Measurements from ENCODE around the gene CSNK1G2.

The CSNK1G2 gene

DNA sequence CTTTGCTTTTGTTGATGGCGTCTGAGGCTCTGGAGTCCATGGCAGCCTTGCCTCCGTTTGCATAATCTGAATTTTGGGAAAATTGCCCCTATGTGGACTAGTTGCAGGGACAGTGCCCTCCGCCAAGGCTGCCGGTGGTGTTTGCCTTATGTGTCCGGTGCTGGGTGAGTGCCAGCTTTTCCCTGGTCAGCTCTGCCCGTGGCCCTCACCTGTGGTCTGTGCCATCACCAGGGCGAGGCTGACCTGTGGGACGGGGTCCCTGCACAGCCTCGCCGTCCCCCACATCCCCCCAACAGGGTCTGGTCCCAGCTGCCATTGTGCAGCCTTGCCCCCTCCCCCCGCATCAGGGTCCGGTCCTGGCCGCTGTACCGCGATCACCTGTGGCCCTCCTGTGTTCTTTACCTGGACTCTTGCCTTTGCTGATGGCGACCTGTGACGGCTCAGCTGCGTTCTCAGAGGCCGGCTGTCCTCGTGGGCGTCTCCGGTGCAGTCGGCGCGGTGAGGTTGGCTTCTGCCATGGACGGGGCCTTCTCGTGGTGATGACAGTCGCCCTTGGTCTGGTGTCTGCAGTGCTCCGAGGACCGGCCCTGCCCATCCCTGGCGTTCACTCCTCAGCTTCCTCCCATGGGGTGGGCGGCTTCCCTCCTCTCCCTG lies 12.6 kb downstream of the CSNK1G2 start:
- TF ChIP-seq, protein P1, sequence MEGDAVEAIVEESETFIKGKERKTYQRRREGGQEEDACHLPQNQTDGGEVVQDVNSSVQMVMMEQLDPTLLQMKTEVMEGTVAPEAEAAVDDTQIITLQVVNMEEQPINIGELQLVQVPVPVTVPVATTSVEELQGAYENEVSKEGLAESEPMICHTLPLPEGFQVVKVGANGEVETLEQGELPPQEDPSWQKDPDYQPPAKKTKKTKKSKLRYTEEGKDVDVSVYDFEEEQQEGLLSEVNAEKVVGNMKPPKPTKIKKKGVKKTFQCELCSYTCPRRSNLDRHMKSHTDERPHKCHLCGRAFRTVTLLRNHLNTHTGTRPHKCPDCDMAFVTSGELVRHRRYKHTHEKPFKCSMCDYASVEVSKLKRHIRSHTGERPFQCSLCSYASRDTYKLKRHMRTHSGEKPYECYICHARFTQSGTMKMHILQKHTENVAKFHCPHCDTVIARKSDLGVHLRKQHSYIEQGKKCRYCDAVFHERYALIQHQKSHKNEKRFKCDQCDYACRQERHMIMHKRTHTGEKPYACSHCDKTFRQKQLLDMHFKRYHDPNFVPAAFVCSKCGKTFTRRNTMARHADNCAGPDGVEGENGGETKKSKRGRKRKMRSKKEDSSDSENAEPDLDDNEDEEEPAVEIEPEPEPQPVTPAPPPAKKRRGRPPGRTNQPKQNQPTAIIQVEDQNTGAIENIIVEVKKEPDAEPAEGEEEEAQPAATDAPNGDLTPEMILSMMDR (IDR thresholded peaks at IDR 0.05): no peak

DNA sequence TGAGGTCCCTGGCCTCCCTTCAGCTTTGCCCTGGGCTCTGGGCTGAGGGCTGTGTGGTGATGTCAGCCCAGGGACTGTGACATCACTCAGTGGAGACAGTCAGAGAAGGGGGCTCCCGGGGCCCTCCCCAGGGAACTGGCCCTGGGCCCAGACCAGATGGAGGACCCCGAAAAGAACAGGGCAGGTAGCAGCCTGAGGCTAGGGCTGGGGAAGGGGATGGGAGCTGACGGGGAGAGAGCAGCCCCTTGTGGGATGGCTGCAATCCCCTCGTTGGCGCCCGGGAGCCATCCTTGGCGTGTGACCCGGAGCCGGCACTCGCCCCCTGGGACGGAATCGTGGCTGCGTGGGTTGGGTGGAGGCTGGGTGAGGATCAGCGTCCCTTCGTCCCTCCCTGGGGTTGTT lies 13.6 kb downstream of the CSNK1G2 start:
- TF ChIP-seq, protein P1 (IDR thresholded peaks at IDR 0.05): no peak

DNA sequence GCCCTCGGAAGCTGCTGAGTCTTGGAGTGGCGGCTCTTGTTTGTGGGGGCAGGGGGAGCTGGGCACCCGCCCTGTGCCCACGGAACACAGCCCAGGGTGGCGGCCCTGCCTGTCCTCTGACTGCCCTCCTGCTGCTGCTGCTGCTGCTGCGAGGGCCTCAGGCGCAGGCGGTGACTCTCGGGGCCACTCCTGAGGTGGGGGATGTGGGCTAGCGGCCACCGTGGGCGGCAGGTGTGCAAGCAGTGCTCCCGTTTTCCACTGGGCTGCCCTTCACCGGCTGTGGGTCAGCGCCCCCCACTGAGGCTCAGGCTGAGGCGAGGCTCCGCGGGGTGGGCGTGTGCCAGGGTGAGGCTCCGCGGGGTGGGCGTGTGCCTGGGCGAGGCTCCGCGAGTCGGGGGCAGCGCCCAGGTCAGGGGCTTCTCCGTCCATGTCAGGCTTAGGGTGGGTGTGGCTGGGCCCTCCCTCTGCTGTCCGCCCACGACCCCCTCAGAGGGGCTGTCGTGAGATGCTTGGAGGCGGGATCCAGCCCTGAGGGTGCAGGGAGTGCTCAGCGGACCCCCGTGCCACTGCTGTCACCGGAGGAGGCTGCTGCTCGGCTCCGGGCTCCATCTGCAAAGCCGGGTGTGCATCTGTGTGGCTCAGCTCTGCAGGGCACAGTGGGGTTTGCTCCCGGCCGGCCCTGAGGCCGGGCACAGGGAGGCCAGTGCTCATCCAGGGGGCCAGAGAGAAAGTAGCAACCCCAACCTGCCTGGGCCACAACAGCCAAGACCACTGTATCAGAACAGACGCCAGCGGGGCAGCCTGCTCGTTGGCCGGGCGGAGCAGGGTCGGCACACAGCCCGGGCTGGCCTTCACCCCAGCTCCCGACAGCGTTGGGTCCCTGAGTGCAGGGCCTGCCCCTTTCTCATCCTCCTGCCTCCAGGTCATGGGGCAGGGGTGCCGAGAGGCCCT lies 14.5 kb downstream of the CSNK1G2 start:
- TF ChIP-seq, protein P1 (IDR thresholded peaks at IDR 0.05): no peak

DNA sequence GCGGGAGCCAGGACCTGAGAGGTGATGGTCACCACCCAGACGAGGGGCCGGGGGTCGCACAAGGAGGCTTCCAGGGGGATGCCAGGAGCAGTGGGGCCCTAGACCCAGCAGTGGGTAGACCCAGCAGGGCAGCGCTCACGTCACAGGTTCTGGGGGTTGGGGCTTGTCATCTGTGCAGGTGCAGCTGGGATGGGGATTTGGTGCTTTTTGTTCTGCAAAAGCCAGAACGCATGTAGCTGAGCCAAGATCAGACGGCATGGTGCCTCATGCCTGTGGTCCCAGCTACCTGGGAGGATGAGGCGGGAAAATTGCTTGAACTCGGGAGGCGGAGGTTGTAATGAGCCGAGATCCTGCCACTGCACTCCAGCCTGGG lies 15.1 kb downstream of the CSNK1G2 start:
- TF ChIP-seq, protein P1 (IDR thresholded peaks at IDR 0.05): no peak

DNA sequence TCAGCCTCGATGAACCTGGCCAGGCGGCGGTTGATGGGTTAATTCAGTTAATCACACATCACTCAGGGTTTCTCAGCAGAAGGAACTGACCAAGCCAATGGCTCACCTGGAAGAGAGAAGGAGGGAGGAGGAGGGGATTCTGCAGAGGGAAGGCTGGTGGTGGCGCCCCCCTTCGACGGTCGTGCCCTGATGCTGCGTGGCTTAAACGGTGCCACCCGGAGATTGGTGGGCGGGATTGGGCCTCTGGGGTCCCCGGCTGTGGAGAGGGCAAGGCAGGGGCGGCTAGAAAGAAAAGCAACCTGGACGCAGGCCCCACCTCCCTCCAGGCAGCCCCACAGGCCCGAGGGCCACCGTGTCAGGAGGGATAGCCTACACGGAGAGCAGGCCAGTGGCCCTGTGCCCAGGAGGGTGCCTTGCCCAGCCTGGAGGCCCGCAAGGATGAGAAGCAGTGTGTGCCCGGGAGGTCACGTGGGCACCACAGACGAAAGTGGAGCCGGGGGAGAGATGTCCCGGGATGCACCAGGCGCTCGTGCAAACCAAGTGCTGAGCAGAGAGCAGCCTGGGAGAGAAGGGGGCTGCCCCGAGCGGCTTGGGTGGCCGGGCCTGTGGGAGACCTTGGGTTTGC lies 16.0 kb downstream of the CSNK1G2 start:
- TF ChIP-seq, protein P1 (IDR thresholded peaks at IDR 0.05): no peak

DNA sequence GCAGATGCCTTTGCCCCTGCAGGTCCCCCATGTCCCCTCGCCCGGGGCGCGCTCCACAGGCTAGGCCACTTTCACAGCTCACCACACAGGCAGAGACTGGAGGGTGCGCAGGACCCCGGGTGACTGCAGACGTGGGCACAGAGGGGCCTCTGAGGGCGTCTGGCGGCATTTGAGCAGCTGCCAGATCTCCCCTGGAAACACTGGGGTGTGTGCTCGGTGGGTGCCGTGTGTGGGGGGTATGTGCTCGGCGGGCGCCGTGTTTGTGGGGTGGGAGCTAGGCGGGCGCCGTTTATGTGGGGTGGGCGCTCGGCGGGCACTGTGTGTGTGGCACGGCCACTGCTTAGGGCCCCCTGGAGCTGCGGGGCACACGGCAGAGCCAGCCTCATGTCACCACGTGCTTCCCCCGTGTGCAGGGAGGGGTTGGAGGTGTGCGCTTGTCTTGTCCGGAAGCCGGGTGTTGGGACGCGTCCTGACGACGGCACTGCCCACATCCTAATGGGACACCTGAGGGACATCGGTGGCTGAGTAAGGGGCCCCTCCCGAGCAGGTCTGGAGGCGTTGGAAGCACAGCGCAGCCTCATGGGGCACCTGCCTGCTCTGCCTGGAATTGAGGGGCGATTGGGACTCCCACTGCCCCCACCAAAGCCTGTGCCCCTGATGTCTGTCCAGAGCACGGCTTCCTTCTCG lies 16.7 kb downstream of the CSNK1G2 start:
- TF ChIP-seq, protein P1 (IDR thresholded peaks at IDR 0.05): no peak

DNA sequence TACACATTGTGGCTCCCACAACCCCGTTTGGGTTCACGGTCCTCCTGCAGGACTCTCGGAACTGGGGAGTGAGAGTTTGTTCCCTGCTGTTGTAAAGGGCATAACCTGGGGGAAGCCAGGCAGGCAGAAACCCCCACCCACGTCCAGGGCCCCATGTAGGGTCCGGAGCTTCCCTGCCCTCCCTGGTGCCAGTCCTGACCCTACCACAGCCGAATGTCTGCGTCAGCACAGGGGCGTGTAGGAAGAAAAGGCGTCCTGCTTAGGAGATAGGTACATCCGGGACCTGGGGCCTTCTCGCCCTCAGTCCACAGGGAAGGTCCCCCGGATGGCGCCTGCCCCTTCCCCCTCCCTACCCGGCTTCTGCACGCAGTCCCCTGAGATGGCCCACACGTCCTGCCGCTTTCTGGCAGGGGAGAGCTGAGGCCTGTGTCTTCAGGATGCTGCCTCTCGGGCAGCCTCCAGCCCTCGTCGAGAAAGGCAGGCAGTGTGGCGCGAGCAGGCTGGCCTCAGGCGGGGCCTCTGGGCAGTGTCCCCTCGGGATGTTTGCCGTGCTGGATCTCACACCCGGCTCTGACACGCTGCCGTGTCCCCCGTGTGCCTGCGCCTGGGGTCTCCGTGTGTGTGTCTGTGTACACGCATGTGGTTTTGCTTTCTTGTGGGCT lies 19.1 kb downstream of the CSNK1G2 start:
- TF ChIP-seq, protein P1 (IDR thresholded peaks at IDR 0.05): no peak

Data from LNCAP (cell line).